Stomach smooth muscle (tissue), 2 donors: ENCODE data around the gene OGFOD1.

Experiments used
- H3K27ac ChIP-seq: one replicate; pipeline ENCODE4 v1.7.0; 2013; ENCODE audit warnings: mild to moderate bottlenecking, low read length, inconsistent platforms
- H3K27me3 ChIP-seq, 2 donors: one replicate each; pipeline ENCODE4 v1.7.0; 2013; ENCODE audit warnings: low read length in 2 of 2; ENCODE audit not compliant: insufficient read depth in 2 of 2, control insufficient read depth in 1 of 2
- H3K36me3 ChIP-seq, 2 donors: one replicate each; pipeline ENCODE4 v1.7.0; 2013; ENCODE audit warnings: low read length in 2 of 2; ENCODE audit not compliant: control insufficient read depth in 2 of 2, insufficient read depth in 2 of 2
- H3K4me1 ChIP-seq: one replicate; pipeline ENCODE4 v1.7.0; 2013; ENCODE audit warnings: low read length; ENCODE audit not compliant: control insufficient read depth, insufficient read depth
- H3K4me3 ChIP-seq, 2 donors: one replicate each; pipeline ENCODE4 v1.7.0; 2013; ENCODE audit warnings: low read length in 2 of 2
- H3K9ac ChIP-seq, 2 donors: one replicate each; pipeline ENCODE4 v1.7.0; 2013; ENCODE audit warnings: low read length in 2 of 2, mild to moderate bottlenecking in 1 of 2
- H3K9me3 ChIP-seq, 2 donors: one replicate each; pipeline ENCODE4 v1.7.0; 2013; ENCODE audit warnings: low read length in 2 of 2; ENCODE audit not compliant: control insufficient read depth in 2 of 2
- donor health status: healthy.
- donor health status: Pancreatic carcinoma.

OGFOD1 gene

DNA sequence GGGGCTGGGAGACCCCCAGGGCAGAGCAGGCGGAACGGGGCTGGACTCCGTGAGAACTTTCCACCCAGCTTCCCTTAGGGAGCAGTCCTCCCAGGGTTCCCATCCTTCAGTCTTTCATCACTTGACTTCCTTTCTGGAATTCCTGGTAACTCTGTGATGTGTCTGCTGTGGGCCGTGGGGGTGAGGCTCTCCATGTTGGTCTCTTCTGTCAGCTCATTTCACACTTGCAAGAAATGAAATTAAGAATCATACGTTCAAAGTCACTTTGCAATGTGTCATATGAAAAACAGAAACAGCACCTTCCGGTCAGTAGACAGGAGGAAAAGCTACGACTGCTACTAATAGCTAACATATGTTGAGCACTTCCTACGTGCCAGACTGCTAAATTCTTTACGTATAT lies 73.9 kb downstream of the OGFOD1 start:
- H3K4me3 ChIP-seq, result no peak overlapping the region
- H3K9ac ChIP-seq, result no peak overlapping the region
- H3K27ac ChIP-seq, result no peak overlapping the region
- H3K4me1 ChIP-seq, result peaks cover 3% of the 10 kb centered on the region
- no peaks in the 10 kb centered on the region for H3K36me3 ChIP-seq
- H3K9me3 ChIP-seq, result no peaks in the 10 kb centered on the region
- no peaks in the 10 kb centered on the region for H3K27me3 ChIP-seq
